NCI-H748 treated with DMSO at 0.1 percent for 48 hours (cell line): ENCODE measurements around the gene ATP6V0C.

ENCODE experiments used
- DNase-seq: peaks from one replicate; lab custom pipeline; 2025; lab: John Stamatoyannopoulos, UW

The ATP6V0C gene

DNA sequence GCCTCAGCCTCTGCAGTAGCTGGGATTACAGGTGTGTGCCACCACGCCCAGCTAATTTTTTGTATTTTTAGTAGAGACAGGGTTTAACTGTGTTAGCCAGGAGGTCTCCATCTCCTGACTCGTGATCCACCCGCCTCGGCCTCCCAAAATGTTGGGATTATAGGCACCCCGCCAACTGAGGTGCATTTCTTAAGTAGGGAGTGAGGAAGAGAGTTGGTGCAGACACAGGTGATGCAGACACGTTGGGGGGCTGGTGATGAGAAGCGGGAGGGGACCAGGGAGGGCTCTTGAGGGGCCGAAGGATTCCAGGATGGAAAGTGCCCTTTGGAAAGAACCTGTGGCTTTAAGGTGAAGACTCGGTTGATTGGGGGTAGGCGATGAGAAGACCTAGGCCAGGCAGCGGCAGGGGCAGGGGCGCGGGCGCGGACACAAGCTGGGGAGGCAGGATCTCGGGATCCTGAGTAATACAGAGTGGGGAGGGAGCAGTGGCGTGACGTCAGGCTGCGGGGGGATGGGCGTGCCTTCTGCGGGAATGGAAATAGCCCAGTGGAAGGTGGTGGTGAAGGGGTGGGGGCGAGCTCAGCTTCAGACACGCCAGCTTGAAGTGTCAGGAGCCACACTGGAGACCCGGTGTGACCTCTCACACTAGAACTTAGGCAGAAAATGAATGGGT lies 2.5 kb upstream of the ATP6V0C start:
- DNase-seq, result no peak

DNA sequence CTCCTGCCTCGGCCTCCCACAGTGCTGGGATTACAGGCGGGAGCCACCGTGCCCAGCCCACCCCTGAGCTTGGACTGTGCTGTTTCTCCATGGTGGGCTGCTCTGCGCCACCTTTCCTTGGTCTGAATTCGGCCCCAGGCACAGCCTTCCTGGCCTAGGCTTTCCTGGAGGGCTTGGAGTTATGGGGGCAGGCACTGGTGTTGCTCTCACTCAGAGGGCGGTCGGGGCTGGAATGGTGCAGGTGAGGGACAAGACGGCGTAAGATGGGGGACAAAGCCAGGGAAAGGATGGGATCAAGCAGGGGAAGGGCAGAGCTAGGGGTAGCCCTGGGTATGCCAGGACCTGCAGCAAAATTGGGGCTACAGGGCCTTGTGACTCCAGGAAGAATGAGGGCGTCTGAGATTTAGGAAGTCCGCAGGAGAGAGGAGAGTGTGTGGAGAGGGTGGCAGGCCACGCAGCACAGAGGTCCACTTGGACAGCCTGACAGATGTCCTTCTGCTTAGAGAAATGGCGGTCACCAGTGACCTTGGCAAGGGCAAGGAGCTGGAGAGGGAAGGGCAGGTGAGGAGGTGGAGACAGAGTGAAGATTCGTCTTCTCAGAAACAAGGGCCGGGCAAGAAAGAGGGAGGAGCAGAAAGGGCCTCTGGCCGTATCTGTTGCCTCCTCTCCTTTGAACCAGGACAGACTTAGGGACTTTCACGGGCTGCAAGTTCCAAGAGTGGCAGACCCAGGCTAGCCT lies 1.6 kb upstream of the ATP6V0C start:
- DNase-seq, result no peak

DNA sequence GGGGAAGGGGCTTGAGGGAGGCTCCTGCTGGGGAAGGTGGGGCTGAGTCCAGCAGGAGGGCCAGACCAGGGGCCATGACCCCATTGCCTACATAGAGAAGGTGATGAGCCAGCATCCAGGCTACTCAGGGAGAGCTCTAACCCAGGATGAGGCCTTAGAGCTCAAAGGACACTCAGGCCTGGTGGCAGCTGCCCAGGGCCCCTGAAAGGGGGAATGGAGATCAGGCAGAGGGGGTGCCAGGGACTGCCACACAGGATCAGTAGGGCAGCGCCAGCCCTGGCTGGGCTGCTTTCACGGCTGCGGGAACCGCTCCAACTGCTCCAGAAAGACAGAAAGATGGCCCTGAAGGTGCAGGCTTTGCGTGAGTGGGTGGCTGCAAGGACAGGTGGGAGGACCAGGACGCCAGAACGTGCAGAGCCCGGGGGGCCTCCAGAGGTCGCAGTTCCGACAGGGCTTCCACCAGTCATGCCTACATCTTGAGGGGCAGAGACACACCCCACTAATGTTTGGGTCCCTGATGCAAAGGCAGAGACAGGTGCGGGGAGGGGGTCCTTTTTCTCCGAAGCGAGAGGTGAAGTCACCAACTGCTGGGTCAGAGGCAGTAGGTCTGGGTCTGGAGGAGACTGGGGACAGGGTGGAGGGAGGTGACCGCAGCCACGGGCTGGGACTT lies 882 bp upstream of the ATP6V0C start:
- no peak for DNase-seq

DNA sequence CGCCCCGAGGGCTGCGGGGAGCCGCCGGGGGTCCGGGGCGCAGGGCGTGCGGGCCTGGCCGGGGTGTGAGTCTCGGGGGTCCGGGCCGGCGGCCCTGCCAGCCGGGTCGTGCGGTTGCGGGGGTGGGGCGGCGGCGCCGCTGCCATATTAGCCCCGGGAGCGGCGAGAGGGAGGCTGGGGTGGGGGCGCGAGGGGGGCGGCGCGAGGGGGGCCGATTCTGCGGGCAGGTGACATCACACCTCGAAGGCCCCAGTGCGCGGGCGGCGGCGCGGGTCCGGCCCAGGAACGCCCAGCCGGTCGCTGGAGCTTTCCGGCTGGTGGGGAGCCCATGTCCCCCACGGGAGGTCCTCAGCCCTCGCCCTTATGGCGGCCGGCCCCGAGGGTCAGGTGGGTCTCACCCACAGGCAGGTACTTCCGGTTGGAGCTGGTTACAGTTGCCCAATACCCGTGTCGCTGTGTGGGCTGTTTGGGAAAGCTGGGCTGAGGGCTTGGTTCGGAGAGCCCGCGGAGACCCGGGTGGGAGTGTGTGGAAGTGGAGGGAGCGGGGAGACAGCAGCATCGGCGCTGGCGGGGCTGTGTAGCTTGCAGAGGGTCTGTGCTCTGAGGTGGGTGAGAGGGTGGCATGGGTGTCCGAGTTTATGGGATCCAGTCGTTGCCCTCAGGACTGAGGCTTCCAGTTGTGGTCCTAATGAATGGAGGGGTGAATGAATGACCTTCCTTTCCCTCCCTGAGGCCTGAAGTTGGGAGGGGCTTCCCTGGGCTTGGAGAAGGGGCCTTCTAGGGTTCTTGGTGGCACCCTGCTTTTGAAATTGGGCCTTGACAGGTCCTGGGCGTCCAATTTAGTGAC lies 804 bp downstream of the ATP6V0C start:
- DNase-seq, result no peak

DNA sequence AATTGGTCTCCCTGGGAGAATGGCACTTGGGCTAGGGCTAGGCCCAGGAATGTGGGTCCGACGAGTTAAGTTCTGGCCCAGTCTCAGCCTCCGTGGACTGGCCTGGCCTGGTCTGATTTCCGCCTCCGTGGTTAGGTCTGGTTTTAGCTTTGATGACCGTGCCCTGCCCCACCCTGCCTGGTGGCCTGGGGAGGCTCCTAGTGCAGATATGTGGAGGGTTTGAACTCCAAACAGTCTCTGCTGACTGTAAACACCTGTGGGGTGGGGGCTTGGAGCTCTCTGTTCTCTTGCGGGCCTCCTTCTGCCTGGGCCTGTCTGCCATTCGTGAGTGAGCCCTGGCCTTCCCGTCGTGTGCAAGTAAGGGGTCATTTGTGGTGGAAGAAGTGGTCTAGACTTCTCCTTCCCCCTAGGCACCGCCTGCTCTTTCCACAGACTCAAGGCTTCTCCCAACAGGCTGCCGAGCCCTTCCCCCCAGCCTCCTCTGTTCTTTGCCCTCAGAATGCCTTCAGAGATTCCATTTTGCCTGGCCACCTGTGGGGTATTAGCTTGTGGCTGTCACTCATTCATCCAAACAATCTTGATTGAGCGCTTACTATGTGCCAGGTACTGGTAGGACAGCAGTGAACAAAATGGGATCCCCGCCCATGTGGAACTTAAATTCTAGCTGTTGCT lies 1.6 kb downstream of the ATP6V0C start:
- DNase-seq, result no peak

DNA sequence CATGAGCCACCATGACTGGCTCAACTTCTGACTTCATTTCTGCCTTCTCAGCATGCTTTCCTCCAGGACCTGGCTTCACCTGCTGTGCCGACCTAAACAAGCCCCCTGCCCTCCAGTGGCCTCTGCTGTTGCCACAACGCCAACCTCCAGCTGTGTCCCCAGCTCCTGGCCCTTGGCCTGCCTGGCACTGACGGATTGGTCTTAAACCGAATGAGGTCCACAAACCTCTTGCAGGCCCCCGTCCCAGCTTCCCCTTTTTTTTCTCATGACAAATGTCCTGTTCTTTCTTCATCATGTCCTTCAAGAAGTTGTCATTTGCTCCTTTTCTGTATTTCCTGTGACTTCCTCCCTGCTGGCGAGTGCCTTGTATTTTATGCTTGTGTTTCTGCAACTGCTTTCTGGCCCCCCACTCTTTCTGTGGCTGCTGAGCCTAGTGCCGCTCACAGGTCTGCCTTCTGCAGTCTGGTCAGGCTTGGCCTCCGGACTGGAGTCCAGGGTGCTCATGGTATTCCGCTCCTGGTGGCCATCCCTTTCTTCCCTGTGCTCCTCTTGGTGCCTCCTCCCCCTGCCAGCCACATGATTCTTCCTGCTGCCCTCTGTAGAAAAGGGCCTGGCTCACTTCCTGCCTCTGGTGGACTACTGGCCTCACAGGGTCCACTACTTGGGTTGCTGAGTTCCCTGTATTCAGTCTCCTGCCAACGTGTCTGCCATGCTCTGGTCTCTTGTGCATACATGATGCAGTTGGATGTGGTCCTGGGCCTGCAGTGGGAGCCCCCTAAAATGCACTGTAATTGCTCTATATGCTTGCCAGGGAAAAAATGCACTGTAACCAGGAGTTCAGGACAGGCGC lies 2.9 kb downstream of the ATP6V0C start:
- no peak for DNase-seq

DNA sequence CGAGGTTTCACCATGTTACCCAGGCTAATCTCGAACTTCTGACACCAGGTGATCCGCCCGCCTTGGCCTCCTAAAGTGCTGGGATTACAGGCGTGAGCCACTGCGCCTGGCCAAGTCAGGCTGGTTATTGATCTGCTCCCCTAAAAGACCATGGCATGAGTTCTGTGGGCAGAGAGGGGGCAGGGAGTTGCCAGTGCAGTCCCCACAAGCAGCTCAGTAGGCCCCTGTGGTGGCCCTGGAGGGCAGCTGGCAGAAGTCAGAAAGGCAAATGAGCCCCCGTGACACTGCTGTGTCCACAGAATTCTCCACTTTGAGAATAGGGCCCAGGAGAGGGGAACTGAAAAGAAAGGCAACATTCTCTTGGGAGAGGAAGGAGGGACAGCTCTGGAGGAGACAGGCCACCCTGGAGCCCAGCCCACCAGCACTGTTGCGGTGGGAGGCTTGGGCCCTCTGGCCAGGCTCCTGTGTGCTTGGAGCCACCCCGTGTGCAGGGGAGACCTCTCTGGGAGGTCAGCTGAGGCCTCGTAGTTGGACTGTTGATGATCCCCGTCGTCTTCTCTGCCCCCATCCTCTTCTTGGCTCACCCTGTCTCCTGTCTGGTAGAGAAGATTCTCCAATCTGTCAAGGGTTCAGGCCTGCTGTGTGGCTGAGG lies 4.3 kb downstream of the ATP6V0C start:
- no peak for DNase-seq

DNA sequence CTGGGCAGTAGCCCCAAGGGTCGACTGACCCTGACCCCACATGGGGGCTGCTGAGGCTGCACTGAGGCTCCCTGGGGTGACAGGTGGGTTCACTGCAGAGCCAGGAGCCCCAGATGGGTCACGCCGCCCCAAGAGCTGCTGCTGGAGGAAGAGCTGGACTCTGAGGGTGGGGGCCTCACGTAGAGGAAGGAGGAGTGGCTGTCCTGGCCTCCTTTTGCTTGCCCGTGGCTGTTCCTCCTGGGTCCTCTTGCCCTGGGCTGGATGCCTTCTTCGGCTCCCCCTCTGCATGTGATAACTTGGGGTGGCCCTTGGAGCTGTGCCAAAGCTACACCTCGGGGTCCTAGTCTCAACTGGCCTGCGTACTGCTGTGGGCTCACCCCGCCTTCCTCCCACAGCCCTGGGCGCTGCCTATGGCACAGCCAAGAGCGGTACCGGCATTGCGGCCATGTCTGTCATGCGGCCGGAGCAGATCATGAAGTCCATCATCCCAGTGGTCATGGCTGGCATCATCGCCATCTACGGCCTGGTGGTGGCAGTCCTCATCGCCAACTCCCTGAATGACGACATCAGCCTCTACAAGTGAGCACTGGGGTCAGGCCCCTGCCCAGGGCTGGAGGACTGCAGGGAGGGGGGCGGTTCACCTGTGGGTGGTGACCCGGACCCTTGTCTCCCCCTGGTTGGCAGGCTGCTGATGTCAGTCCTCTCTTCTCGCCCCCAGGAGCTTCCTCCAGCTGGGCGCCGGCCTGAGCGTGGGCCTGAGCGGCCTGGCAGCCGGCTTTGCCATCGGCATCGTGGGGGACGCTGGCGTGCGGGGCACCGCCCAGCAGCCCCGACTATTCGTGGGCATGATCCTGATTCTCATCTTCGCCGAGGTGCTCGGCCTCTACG lies 5.3 kb downstream of the ATP6V0C start:
- no peak for DNase-seq

DNA sequence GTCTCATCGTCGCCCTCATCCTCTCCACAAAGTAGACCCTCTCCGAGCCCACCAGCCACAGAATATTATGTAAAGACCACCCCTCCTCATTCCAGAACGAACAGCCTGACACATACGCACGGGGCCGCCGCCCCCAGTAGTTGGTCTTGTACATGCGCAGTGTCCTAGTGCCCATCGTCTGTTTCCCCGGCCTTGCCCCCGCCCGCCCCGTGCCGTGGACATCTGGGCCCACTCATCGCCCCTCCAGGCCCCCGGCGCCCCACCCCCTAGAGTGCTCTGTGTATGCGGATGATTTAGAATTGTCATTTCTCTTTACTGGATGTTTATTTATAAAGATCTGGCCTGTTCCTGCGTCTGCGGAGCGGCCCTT lies 5.9 kb downstream of the ATP6V0C start:
- no peak for DNase-seq

DNA sequence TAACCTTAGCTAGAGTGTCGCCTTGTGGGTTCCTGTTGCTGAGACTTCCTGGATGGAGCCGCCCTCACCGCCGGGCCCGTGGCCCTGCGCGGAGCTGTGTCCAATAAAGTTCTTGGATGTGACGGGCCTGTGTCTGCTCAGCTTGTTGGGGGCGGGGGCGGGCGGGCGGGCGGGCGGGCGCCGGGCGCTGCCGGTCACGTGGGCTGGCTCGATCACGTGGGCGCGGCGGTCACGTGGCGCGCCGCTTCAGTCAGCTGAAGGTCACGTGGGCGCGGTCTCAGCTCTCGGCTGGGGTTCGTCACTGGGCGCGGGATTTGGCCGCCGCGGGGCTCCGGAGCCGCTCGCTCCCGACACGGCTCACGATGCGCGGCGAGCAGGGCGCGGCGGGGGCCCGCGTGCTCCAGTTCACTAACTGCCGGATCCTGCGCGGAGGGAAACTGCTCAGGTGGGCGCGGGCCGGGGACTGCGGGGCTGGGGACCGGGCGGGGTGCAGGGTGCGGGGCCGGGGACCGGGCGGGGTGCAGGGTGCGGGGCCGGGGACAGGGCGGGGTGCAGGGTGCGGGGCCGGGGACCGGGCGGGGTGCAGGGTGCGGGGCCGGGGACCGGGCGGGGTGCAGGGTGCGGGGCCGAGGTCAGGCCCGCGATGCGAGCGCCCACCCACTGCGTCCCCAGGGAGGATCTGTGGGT lies 6.5 kb downstream of the ATP6V0C start, which contains the start of gene AMDHD2:
Gene AMDHD2, plus strand, starts transcription at position 275 of the 687 bp plus-strand sequence. Its CDS starts 88 bp downstream, at position 363.
- DNase-seq, result no peak

DNA sequence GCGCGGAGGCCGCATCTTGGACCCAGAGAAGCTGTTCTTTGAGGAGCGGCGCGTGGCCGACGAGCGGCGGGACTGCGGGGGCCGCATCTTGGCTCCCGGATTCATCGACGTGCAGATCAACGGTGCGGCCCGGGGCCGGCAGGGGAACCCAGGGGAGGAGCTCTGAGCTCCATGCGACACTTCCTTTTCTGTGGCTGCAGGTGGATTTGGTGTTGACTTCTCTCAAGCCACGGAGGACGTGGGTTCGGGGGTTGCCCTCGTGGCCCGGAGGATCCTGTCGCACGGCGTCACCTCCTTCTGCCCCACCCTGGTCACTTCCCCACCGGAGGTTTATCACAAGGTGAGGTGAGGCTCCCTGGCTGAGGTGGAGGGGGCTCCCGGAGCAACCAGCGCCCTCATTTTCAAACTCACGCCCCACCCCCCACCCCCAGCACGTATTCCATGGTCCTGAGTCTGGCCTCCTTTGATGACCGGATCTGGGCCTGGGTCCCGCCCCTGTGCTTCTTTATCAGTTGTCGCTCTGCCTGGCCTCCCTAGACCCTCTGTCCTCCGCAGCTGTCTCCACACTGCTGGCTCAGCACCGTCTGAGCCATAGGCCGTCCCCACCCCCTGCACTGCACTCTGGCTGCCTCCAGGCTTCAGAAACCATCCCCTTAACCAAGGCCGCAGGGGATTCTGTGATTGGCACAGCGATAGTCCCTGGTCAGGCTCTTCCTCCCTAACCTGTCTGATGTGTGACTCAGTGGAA lies 7.2 kb downstream of the ATP6V0C start:
- DNase-seq, result no peak

DNA sequence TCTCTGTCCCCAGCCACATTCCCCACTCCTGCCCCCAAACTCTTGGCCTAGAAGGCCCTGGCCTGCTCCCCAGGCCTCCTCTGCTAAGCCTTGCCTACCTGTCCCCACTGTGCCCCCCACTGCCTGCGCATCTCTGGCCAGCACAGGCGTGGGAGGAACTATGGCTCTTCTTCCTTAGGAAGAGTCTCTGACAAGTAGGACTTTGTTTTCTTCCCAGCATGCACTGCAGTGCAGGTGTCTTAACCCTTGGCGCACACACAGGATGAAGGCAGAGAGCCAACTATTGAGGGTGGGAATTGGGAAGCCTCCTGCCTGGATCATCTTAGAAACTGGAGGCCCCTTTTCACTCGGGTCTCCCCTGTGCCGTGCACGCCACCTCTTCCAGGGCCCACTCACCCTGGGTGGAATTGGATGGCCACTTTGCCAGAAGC lies 10.1 kb downstream of the ATP6V0C start:
- DNase-seq, result no peak

DNA sequence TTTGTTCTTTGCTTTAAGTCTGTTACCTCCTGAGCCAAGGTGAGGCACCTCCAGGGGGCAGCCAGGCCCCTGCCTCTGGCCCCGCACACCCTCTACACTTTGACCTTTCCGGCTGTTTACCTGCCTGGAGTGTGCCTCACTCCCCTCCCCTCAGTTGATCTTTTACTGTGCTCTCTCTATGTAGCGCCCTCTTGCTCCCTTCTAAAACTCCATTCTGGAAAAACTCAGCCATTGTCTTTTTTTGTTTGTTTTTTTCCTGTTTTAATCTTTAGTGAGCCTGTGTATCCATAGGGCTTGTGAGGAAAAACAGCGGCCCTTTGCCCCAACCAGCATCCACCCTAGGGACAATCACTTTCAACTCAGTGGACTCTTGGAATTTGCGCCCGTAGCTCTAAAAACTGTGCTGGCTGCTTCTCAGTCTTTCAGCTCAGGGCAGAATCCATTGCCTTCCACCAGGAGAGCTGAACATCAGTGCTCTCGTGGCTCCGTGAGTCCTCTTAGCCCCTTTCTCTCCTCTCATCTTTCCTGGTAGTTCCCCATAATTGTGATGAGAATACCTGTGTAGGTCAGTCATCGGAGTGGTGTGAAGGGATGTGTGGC lies 10.7 kb downstream of the ATP6V0C start:
- no peak for DNase-seq

DNA sequence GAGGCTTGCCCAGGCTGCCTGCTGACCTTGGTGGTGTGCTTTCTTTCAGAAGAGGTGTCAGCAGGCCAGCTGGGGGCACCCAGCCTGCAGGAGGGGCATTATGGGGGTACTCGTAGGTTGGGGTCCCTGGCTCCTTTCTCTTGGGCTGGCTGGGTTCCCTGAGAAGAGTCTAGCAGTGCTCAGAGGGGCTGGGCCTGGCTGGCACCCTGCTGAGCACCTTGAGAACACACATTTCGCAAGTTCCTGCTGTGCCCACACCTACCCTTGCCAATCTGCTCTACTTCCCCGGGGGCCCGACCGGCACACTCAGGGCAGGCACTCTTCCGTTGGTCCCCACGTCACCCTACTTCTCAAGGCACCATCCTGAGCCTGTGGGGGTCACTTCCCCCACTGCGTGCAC lies 12.4 kb downstream of the ATP6V0C start:
- no peak for DNase-seq

DNA sequence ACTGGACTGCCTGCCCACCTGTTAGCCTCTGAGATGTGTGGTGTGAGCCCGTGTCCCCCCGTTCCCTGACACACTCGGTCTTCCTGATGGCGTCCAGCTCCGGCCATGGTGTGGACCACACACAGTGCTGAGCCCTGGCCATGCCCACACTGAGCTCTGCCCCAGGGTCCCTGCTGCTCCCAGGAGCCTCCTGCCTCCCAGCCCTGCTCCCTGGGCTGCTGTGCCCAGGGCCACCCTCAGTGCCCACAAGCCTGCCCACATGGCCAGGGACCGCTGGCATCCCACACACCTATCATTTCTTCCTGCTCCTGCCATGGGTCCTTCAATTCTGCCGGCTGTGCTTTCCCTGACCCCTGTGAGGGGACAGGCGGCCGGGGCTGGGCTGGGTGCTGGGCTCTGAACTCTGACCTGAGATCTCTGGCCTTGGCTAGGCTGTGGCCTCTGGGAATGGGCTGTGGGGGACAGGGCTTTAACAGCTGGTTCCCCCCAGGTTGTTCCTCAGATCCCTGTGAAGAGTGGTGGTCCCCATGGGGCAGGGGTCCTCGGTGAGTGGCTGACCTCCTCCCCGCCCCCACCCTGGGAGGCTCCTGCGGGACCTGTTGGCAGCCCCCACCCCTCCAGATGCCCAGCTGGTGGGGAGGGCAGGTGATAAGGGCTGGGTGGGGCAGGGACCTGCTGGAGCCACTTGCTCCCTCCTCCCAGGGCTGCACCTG lies 13.5 kb downstream of the ATP6V0C start:
- DNase-seq, result no peak

DNA sequence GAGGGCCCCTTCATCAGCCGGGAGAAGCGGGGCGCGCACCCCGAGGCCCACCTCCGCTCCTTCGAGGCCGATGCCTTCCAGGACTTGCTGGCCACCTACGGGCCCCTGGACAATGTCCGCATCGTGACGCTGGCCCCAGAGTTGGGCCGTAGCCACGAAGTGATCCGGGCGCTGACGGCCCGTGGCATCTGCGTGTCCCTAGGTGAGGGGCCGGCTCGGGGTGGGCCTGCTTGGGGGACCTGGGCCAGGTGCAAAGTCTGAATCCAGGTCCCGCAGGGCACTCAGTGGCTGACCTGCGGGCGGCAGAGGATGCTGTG lies 14.0 kb downstream of the ATP6V0C start:
- DNase-seq, result no peak
